Nephron progenitor cell (in vitro differentiated cells): ENCODE data around the gene PDE6G.

Experiments
- DNase-seq: peaks from one replicate; pipeline ENCODE4 v3.0.0; 2021
- H3K27ac Mint-ChIP-seq: 2 replicates; pipeline ENCODE4 v1.8.0; 2021; ENCODE audit warnings: mild to moderate bottlenecking, moderate library complexity, mixed read lengths
- H3K27me3 Mint-ChIP-seq: 2 replicates; pipeline ENCODE4 v1.8.0; 2021; ENCODE audit warnings: mild to moderate bottlenecking, low read depth, mixed read lengths; ENCODE audit not compliant: poor library complexity
- H3K36me3 Mint-ChIP-seq: 2 replicates; pipeline ENCODE4 v1.8.0; 2021; ENCODE audit warnings: low read depth, mixed read lengths
- H3K4me1 Mint-ChIP-seq: 2 replicates; pipeline ENCODE4 v1.8.0; 2021; ENCODE audit warnings: mixed read lengths
- H3K4me3 Mint-ChIP-seq: 2 replicates; pipeline ENCODE4 v1.8.0; 2021; ENCODE audit warnings: mild to moderate bottlenecking, moderate library complexity, mixed read lengths
- H3K9me3 Mint-ChIP-seq: 2 replicates; pipeline ENCODE4 v1.8.0; 2021; ENCODE audit warnings: mild to moderate bottlenecking, moderate library complexity, mixed read lengths
- CTCF ChIP-seq: fragments of 200-600 bp; sonication (generic); IDR thresholded peaks from 2 replicates; pipeline ENCODE4 v1.5.0; 2021; ENCODE audit warnings: antibody characterized with exemption

Gene PDE6G

GRCh38 chr17:81651692-81652091 is 4.7 kb downstream of the PDE6G start:
- H3K27me3 Mint-ChIP-seq, result peaks cover 18% of the 10 kb centered on the region
- H3K4me3 Mint-ChIP-seq, result peak overlapping the region; percentile 22

DNA sequence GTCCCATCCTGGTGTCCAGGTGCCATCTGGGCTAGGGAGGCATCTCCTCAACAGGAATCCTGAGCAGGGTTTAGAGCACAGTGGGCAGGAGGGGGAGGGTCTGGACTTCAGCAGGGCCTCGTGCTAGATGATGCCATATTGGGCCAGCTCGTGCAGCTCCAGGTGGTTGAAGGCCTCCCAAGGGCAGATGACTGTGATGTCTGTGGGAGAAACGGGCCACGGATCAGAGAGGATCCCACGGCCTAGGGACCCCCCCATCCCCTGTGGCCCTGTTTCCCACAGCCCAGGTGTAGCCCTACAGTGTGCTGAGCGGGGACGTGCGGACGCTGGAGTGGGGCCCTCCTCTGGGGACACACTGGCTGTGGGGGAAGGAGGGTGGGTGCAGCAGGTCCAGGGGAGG is 5.4 kb downstream of the PDE6G start:
- H3K9me3 Mint-ChIP-seq, result peaks cover 11% of the 10 kb centered on the region
- no peaks in the 10 kb centered on the region for H3K36me3 Mint-ChIP-seq
- H3K27ac Mint-ChIP-seq, result no peak overlapping the region
- H3K4me3 Mint-ChIP-seq, result no peak overlapping the region
- TF ChIP-seq CTCF, result no peak
- H3K4me1 Mint-ChIP-seq, result peaks cover 24% of the 10 kb centered on the region
- peaks cover 18% of the 10 kb centered on the region for H3K27me3 Mint-ChIP-seq
- no peak for DNase-seq

More at GRCh38 chr17:81651692-81652091, 4.7 kb downstream of the PDE6G start:
- TF ChIP-seq CTCF, result no peak
- Mint-ChIP-seq H3K9me3 (peaks cover 11% of the 10 kb centered on the region), H3K4me1 (peaks cover 24% of the 10 kb centered on the region), H3K36me3 (no peaks in the 10 kb centered on the region), H3K27ac (no peak overlapping the region)
- no peak for DNase-seq

DNA sequence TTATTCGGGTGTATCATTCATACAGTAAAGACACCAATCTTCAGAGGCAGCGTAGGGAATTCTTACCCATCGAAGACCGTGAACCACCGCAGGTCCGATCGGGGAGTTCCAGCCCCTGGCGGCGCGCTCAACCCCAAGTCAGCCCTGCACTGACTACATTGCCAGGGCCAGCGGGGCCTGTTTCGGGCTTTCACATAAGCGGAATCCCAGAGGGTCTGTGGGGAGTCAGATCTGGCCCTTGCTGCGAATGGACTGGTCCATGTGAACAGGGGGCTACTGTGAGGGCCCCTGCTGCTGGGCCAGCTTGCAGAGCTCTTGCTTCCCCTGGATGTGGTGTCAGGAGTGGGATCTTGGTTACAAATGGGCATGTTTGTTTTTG is 7.6 kb downstream of the PDE6G start:
- peaks cover 18% of the 10 kb centered on the region for H3K27me3 Mint-ChIP-seq
- H3K9me3 Mint-ChIP-seq, result peaks cover 11% of the 10 kb centered on the region
- no peak for DNase-seq
- H3K4me3 Mint-ChIP-seq, result no peak overlapping the region
- no peaks in the 10 kb centered on the region for H3K36me3 Mint-ChIP-seq
- peaks cover 17% of the 10 kb centered on the region for H3K4me1 Mint-ChIP-seq
- no peak overlapping the region for H3K27ac Mint-ChIP-seq
- TF ChIP-seq CTCF, result no peak

DNA sequence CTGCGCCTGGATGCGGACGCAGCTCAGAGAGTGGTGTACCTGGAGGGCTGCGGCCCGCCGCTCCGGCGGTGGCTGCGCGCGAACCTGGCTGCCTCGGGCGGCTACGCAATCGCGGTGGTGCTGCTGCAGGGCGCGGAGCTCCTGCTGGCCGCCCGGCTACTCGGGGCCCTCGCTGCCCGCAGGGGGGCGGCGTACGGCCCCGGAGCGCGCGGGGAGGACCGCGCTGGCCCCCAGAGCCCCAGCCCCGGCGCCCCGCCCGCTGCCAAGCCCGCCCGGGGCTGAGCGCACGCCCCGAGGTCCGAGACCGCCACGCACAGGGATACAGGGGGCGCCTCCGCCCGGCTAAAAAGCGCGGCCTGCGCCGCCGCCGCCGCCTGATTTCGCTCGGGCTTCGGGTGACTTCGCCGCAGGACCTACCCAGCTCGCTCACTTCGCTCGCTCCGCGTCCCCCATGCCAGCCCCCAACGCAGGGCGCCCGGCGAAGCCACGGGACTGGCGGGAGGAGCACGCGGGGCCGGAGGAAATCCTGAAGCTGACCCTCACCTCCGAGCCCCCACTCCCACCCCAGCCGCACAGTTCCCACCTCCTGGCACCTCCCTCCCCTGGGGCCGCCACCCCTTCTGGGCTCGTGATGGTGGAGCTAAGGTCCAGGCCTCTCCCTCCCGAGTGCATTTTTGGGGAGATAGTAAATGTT is 8.2 kb downstream of the PDE6G start:
- no peak overlapping the region for H3K4me3 Mint-ChIP-seq
- peaks cover 11% of the 10 kb centered on the region for H3K9me3 Mint-ChIP-seq
- DNase-seq, result no peak
- no peak overlapping the region for H3K27ac Mint-ChIP-seq
- peaks cover 12% of the 10 kb centered on the region for H3K4me1 Mint-ChIP-seq
- TF ChIP-seq CTCF, result no peak
- H3K36me3 Mint-ChIP-seq, result no peaks in the 10 kb centered on the region
- peaks cover 18% of the 10 kb centered on the region for H3K27me3 Mint-ChIP-seq

DNA sequence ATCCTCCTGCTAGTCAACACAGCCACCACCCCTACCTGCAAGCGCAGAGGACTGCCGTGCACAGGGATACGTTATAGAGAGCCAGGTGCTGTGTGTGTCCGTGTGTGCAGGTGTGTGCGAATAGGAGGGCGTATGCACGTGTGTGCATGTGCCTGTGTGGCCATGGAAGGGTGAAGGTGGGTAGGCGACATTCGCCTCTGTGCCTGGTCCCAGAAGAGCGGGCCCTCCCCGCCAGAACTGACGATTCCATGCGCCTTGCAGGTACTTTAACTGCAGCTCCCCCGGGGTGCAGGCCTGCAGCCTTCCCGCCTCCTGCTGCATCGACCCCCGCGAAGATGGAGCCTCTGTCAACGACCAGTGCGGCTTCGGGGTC is 8.7 kb downstream of the PDE6G start:
- no peak for DNase-seq
- Mint-ChIP-seq H3K4me3 (no peak overlapping the region), H3K4me1 (peaks cover 6% of the 10 kb centered on the region), H3K27me3 (peaks cover 18% of the 10 kb centered on the region), H3K9me3 (peaks cover 11% of the 10 kb centered on the region), H3K27ac (no peak overlapping the region), H3K36me3 (no peaks in the 10 kb centered on the region)
- no peak for TF ChIP-seq CTCF

DNA sequence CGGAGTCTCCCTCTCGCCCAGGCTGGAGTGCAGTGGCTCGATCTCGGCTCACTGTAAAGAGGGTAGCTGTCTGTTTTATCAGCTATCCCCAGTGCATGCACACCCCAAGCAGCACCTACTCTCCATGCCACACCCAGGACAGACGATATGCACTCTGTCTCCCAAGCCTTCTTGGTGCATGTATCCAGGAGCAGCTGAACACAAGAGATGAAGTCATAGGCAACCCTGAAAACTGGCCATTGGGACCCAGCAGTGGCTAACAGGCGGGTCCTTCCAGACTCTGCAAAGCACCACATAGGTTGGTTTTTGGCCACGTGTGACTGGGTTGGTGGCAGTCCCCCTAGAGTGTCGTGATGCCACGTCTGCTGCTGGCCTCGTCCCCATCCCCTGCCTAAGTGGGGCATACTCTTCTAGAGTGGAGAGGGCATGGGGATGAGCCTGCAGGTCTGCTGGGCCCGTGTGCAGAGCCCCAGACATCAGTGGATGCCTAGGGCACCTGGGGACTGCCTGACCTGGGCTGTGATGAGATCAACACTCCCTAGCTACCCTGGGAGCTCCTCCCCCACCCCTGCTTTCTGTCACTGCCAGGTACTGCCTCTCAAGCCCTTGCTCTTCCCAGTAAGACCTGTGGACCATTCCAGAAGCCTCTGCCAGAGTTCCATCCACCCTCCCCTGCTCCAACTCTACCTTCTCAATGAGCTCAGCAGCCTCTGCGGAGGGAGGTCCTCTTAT is 9.3 kb downstream of the PDE6G start:
- Mint-ChIP-seq H3K4me1 (peaks cover 5% of the 10 kb centered on the region), H3K4me3 (no peak overlapping the region), H3K9me3 (peaks cover 11% of the 10 kb centered on the region), H3K27ac (no peak overlapping the region), H3K36me3 (no peaks in the 10 kb centered on the region), H3K27me3 (peaks cover 18% of the 10 kb centered on the region)
- no peak for TF ChIP-seq CTCF
- no peak for DNase-seq
